OCI-LY7 (cell line): ENCODE data around the gene MTFR2. TPM values are rescaled to one million over a fixed set of nuclear protein-coding genes. Genes with fewer than 3 reads are reported as not detected.

ENCODE experiments used
- BruUV-seq: library from RNA; stranded (reverse); fragments of 400-500 nt; replicated peaks from 2 replicates; lab custom pipeline; 2021; lab: Mats Ljungman, UMichigan
- CTCF ChIA-PET: fragments of 300-600 bp; sonication (Branson Sonifier 250); formaldehyde crosslinking; loops from one replicate; lab custom pipeline; 2022; ENCODE audit warnings: antibody characterized with exemption; ENCODE audit not compliant: unreplicated experiment; lab: Charles Lee
- POLR2A ChIA-PET: fragments of 300-600 bp; sonication (Branson Sonifier 250); formaldehyde crosslinking; loops from one replicate; lab custom pipeline; 2022; ENCODE audit warnings: antibody characterized with exemption; lab: Charles Lee
- DNase-seq: peaks from one replicate; pipeline ENCODE4 v3.0.0-alpha.2; 2015; ENCODE audit warnings: low spot score
- H2AFZ ChIP-seq: fragments of 200-600 bp; sonication (generic), shearing (Covaris generic); 2 replicates; pipeline ENCODE4 v1.6.1; 2014; ENCODE audit warnings: mild to moderate bottlenecking, antibody characterized with exemption, low read length, moderate library complexity
- H3K27ac ChIP-seq: fragments of 200-600 bp; sonication (generic); 2 replicates; pipeline ENCODE4 v1.5.1; 2014; ENCODE audit warnings: mixed run types, low read depth, mild to moderate bottlenecking, moderate library complexity, low read length, inconsistent platforms; ENCODE audit not compliant: poor library complexity, severe bottlenecking
- H3K36me3 ChIP-seq: fragments of 200-600 bp; sonication (generic); 2 replicates; pipeline ENCODE4 v1.6.1; 2014; ENCODE audit warnings: mild to moderate bottlenecking, antibody characterized with exemption, low read length, moderate library complexity, mixed read lengths; ENCODE audit not compliant: insufficient read depth
- H3K4me1 ChIP-seq: fragments of 200-600 bp; sonication (generic); 2 replicates; pipeline ENCODE4 v1.5.1; 2014; ENCODE audit warnings: mild to moderate bottlenecking, low read length; ENCODE audit not compliant: insufficient read depth, poor library complexity, severe bottlenecking
- H3K4me2 ChIP-seq: fragments of 200-600 bp; sonication (generic); 2 replicates; pipeline ENCODE4 v1.6.1; 2014; ENCODE audit warnings: mild to moderate bottlenecking, low read length
- H3K4me3 ChIP-seq: fragments of 200-600 bp; sonication (generic); 2 replicates; pipeline ENCODE4 v1.5.1; 2014; ENCODE audit warnings: mild to moderate bottlenecking, low read depth, low read length; ENCODE audit not compliant: poor library complexity, severe bottlenecking
- H3K79me2 ChIP-seq: fragments of 200-600 bp; sonication (generic); 2 replicates; pipeline ENCODE4 v1.6.1; 2016; ENCODE audit warnings: low read depth, mild to moderate bottlenecking, low read length, moderate library complexity, mixed read lengths; ENCODE audit not compliant: insufficient read depth
- H3K9me2 ChIP-seq: fragments of 200-600 bp; sonication (generic); 2 replicates; pipeline ENCODE4 v1.6.1; 2016; ENCODE audit warnings: mild to moderate bottlenecking, low read length, mixed read lengths; ENCODE audit not compliant: insufficient read depth
- H3K9me3 ChIP-seq: fragments of 200-600 bp; sonication (generic); 2 replicates; pipeline ENCODE4 v1.6.1; 2014; ENCODE audit warnings: mild to moderate bottlenecking, mixed run types, low read length, mixed read lengths
- H4K20me1 ChIP-seq: fragments of 200-600 bp; sonication (generic); 2 replicates; pipeline ENCODE4 v1.6.1; 2014; ENCODE audit warnings: mild to moderate bottlenecking, antibody characterized with exemption, low read length, moderate library complexity, mixed read lengths; ENCODE audit not compliant: insufficient read depth
- CTCF ChIP-seq: fragments of 200-600 bp; sonication (generic); conservative IDR thresholded peaks from 2 replicates; pipeline ENCODE4 v1.5.1; 2014; ENCODE audit warnings: mild to moderate bottlenecking, antibody characterized with exemption, low read length, moderate library complexity, mixed read lengths
- EZH2phosphoT487 ChIP-seq: fragments of 200-600 bp; sonication (generic); IDR thresholded peaks from 2 replicates; pipeline ENCODE4 v1.6.1; 2018; ENCODE audit warnings: low read depth, borderline replicate concordance, mild to moderate bottlenecking, mixed run types, antibody characterized with exemption, low read length, moderate library complexity, mixed read lengths
- intact Hi-C: fragments of 100-400 bp; cut with micrococcal nuclease; formaldehyde crosslinking; loops from one replicate; pipeline ENCODE4 v1.10.0; 2022; ENCODE audit not compliant: unreplicated experiment
- total RNA-seq, 2 experiments: library from RNA; depleted of rRNA in 1 of 2; stranded (reverse); fragments of >200 nt in 1 of 2; shearing (Covaris generic) in 1 of 2; gene quantifications; 2 replicates each; pipeline ENCODE4 v1.2.3, GENCODE V29; 2014 to 2022

Gene MTFR2
- total RNA-seq, 2 experiments from 2014 or later: 9.3 to 32.9 TPM

- no peak overlapping the region for H3K4me2 ChIP-seq
- TF ChIP-seq CTCF: no peak
- TF ChIP-seq EZH2phosphoT487: no peak
- peaks cover 8% of the 10 kb centered on the region for H3K4me1 ChIP-seq
- no peak for DNase-seq
- no peaks in the 10 kb centered on the region for H3K9me2 ChIP-seq
- no peaks in the 10 kb centered on the region for H3K9me3 ChIP-seq
- POLR2A ChIA-PET: interaction anchor here (0.6 kb wide), 1 partner anchor 515 kb away, joined by 3 read pairs; no protein-coding TSS in a partner anchor
- intact Hi-C loops: no loop called here
- H4K20me1 ChIP-seq: no peaks in the 10 kb centered on the region
- H3K4me3 ChIP-seq: no peak overlapping the region
- H3K79me2 ChIP-seq: no peaks in the 10 kb centered on the region
- H3K27ac ChIP-seq: no peak overlapping the region
- CTCF ChIA-PET: no interaction called here
- no peaks in the 10 kb centered on the region for H3K36me3 ChIP-seq
- no TSS peak for BruUV-seq
- H2AFZ ChIP-seq: no peak overlapping the region
Measured at GRCh38 chr6:136181861-136182260, 68.2 kb downstream of the MTFR2 start.

- no peak for TF ChIP-seq EZH2phosphoT487
- TF ChIP-seq CTCF: no peak
- Histone ChIP-seq H3K79me2 (no peaks in the 10 kb centered on the region), H3K4me1 (peaks cover 8% of the 10 kb centered on the region), H3K4me3 (no peak overlapping the region), H3K36me3 (no peaks in the 10 kb centered on the region), H3K9me2 (no peaks in the 10 kb centered on the region), H4K20me1 (no peaks in the 10 kb centered on the region), H3K27ac (no peak overlapping the region), H3K9me3 (no peaks in the 10 kb centered on the region), H3K4me2 (no peak overlapping the region), H2AFZ (no peak overlapping the region)
- no TSS peak for BruUV-seq
- intact Hi-C loops: no loop called here
- POLR2A ChIA-PET: interaction anchor here (0.6 kb wide), 1 partner anchor 515 kb away, joined by 3 read pairs; no protein-coding TSS in a partner anchor
- DNase-seq: no peak
- CTCF ChIA-PET: no interaction called here
Measured at GRCh38 chr6:136181512-136181833, 68.6 kb downstream of the MTFR2 start.

Other genes starting within 250 kb of the MTFR2 start
- 130 and 228 TPM in 2 replicates for gene BCLAF1, start 39.5 kb upstream of the MTFR2 start, total RNA-seq (2014; rRNA removed; shearing (Covaris generic))
- 186 and 189 TPM in 2 replicates for gene BCLAF1, start 39.5 kb upstream of the MTFR2 start, total RNA-seq (2022)